Peyer's patch (tissue), 4 donors: ENCODE measurements around the gene SURF2. TPM values are rescaled to one million over a fixed set of nuclear protein-coding genes. Genes with fewer than 3 reads are reported as not detected.
"Not testable (repeated sequence)": the region's sequence is repeated elsewhere in the genome, so short reads cannot be mapped to it uniquely, and the experiment has no call there.

Source experiments
- DNase-seq, 3 donors: peaks; one replicate each; pipeline ENCODE4 v3.0.0-alpha.2; 2017 to 2019
- H3K27ac ChIP-seq, 4 donors: fragments of 200-600 bp; sonication (generic); one replicate each; pipeline ENCODE4 v1.5.1; 2016 to 2019
- H3K27me3 ChIP-seq, 2 donors: fragments of 200-600 bp; sonication (generic); one replicate each; pipeline ENCODE4 v1.5.1; 2019
- H3K36me3 ChIP-seq, 3 donors: fragments of 200-600 bp; sonication (generic); one replicate each; pipeline ENCODE4 v1.5.1; 2016 to 2019
- H3K4me1 ChIP-seq, 4 donors: fragments of 200-600 bp; sonication (generic); one replicate each; pipeline ENCODE4 v1.5.1; 2016 to 2019
- H3K4me3 ChIP-seq, 4 donors: fragments of 200-600 bp; sonication (generic); 1 replicate in 3 of 4; 2 replicates in 1 of 4; pipeline ENCODE4 v1.5.1; 2016 to 2019; ENCODE audit warnings: mild to moderate bottlenecking in 1 of 4
- H3K9me3 ChIP-seq, 4 donors: fragments of 200-600 bp; sonication (generic); one replicate each; pipeline ENCODE4 v1.5.1; 2016 to 2019; ENCODE audit warnings: mild to moderate bottlenecking in 1 of 4
- CTCF ChIP-seq, 6 experiments: fragments of 450-650 bp in 4 of 6; fragments of 200-600 bp in 2 of 6; sonication (generic) in 1 of 6; IDR thresholded peaks; one replicate each; pipeline ENCODE4 v1.5.1; 2017 to 2019; ENCODE audit warnings: antibody characterized with exemption in 6 of 6, mild to moderate bottlenecking in 3 of 6, moderate library complexity in 1 of 6
- POLR2A ChIP-seq, 2 donors: fragments of 450-650 bp; IDR thresholded peaks; one replicate each; pipeline ENCODE4 v1.5.1; 2017; ENCODE audit warnings: antibody characterized with exemption in 2 of 2, mild to moderate bottlenecking in 2 of 2, moderate library complexity in 2 of 2
- total RNA-seq, 4 donors: library from RNA; depleted of rRNA; stranded (reverse); fragments of >200 nt; gene quantifications; one replicate each; pipeline ENCODE4 v1.1.0, GENCODE V29; 2016

SURF2 gene
- total RNA-seq, 4 donors from 2014 or later = 5.4 to 18.9 (median 15.3) TPM

- Histone ChIP-seq H3K9me3 (no peaks in the 10 kb centered on the region), H3K27me3 (no peaks in the 10 kb centered on the region), H3K4me1 (peaks cover 0 to 38% (median 7%) of the 10 kb centered on the region in 4 donors), H3K27ac (peak overlapping the region in 3 of 4 donors; percentile 48 to 77 (median 68)), H3K4me3 (peak overlapping the region in 2 of 4 donors; percentile 13 to 15), H3K36me3 (peaks cover 0 to 33% (median 0%) of the 10 kb centered on the region in 3 donors)
- DNase-seq = peak in 1 of 3 donors; percentile 46
- TF ChIP-seq POLR2A (IDR thresholded peaks at IDR 0.05) (no peak), CTCF (IDR thresholded peaks at IDR 0.05) (no peak)
These were observed 22.8 kb upstream of the SURF2 start for GRCh38 chr9:133333566-133333965.

DNA sequence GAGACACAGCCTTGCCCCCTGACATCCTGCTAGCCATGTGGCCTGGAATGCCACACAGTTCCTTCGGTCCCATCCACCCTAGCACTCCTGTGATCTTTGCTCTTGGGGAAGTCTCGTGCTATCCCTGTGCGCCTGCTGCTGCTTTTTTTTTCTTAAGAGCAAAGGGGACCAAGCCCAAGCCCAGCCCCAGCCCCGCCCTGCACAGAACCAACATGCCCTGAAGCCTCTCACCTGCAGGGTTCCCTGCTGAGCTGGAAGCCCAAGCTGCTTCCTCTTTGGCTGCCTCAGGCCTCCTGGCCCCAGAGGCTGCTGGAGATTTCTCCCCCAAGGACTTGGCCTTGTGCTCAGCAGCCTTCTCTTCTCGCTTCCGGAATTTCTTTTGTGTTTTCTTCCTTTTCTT is 22.2 kb upstream of the SURF2 start:
- H3K27ac ChIP-seq = peak overlapping the region in 3 of 4 donors; percentile 48 to 77 (median 74)
- DNase-seq = peak in 2 of 3 donors; percentile 88 to 89
- H3K36me3 ChIP-seq = peaks cover 0 to 33% (median 0%) of the 10 kb centered on the region in 3 donors
- no peaks in the 10 kb centered on the region for H3K9me3 ChIP-seq
- TF ChIP-seq POLR2A (IDR thresholded peaks at IDR 0.05) (peak in 1 of 2 donors; percentile 72), CTCF (IDR thresholded peaks at IDR 0.05) (peak in 3 of 6 experiments; percentile 65 to 68 (median 66))
- H3K4me3 ChIP-seq = peak overlapping the region in 2 of 4 donors; percentile 81 to 92
- peaks cover 0 to 34% (median 7%) of the 10 kb centered on the region in 4 donors for H3K4me1 ChIP-seq
- no peaks in the 10 kb centered on the region for H3K27me3 ChIP-seq

- Histone ChIP-seq H3K27ac (peak overlapping the region in 3 of 4 donors; percentile 74 to 77 (median 75)), H3K4me1 (peaks cover 0 to 31% (median 7%) of the 10 kb centered on the region in 4 donors), H3K4me3 (peak overlapping the region; percentile 67 to 92 (median 76)), H3K36me3 (peaks cover 0 to 33% (median 0%) of the 10 kb centered on the region in 3 donors)
- not testable (repeated sequence) for H3K9me3 ChIP-seq, H3K27me3 ChIP-seq
- peak in 1 of 3 donors; percentile 30 for DNase-seq
These were observed 21.5 kb upstream of the SURF2 start for GRCh38 chr9:133334888-133335287.

DNA sequence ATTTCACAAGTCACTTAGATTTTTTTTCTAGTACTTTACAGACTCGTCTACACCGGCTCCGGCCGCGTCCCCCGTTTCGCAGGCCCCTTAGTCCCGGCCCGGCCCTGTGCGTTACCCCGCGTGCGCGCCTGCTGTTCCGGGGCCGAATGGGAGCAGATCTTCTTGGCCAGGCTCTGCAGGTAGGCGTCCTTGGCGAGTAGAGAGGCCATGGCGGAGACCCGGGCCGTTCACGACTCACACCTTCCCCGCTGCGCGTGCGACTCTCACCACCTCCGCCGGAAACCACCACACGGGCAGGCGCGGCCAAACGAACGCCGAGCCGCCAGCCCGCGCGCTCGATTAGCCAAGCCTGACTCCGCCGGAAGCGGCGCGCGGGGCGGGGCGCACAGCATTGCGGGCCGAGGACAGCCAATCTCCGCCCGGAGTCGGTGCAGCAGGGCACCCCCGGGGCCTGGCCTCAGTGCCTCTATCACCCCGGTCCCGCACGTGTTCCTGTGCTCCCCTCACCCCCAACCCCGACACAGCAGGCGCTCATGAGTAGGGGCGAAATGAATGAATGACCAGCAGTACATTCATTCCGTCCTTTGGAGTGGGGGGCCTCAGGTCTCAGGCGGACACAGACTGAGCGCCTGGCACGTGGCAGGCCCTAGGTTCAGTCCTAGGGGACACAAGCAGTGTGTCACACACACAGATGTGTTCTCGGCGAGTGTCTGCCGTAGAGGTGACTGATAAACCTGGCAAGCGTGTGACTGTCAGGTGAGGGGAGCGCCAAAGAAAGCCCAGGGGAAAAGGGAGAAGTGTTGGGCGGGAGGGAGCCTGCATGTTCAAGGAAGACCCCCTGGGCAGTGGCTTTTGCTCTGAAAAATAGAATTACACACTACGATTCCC is 20.2 kb upstream of the SURF2 start, which contains the start of gene SURF6:
SURF6 (minus strand) TSS at position 265 of the 888 bp plus-strand sequence; CDS start at position 209, 56 bp downstream.
- Histone ChIP-seq H3K4me3 (peak within 1 kb of the TSS; percentile 67 to 92 (median 76)), H3K4me1 (peaks cover 5 to 31% (median 8%) of the 10 kb centered on the region in 4 donors), H3K9me3 (no peaks in the 10 kb centered on the region), H3K27me3 (no peaks in the 10 kb centered on the region), H3K36me3 (peaks cover 0 to 39% (median 0%) of the 10 kb centered on the region in 3 donors), H3K27ac (peak within 1 kb of the TSS; percentile 74 to 79 (median 76))
- TF ChIP-seq POLR2A (IDR thresholded peaks at IDR 0.05) (peak; percentile 67 to 82), CTCF (IDR thresholded peaks at IDR 0.05) (peak in 2 of 6 experiments; percentile 14 to 43)
- peak; percentile 91 to 96 (median 96) for DNase-seq

GRCh38 chr9:133339641-133340040 is 16.7 kb upstream of the SURF2 start:
- DNase-seq = no peak
- no peaks in the 10 kb centered on the region for H3K9me3 ChIP-seq
- TF ChIP-seq CTCF (IDR thresholded peaks at IDR 0.05) = no peak
- no peak for TF ChIP-seq POLR2A (IDR thresholded peaks at IDR 0.05)
- no peaks in the 10 kb centered on the region for H3K27me3 ChIP-seq
- no peak overlapping the region for H3K4me3 ChIP-seq
- peaks cover 0 to 46% (median 0%) of the 10 kb centered on the region in 3 donors for H3K36me3 ChIP-seq
- H3K4me1 ChIP-seq = peaks cover 0 to 21% (median 10%) of the 10 kb centered on the region in 4 donors
- peak overlapping the region in 1 of 4 donors; percentile 69 for H3K27ac ChIP-seq
